Measurements from ENCODE around the gene TPRN. TPM values are rescaled to one million over a fixed set of nuclear protein-coding genes. Genes with fewer than 3 reads are reported as not detected.

TPRN gene
- total and polyA plus RNA-seq, 10 donors = 4.5 to 10.7 (median 7.2) TPM

DNA sequence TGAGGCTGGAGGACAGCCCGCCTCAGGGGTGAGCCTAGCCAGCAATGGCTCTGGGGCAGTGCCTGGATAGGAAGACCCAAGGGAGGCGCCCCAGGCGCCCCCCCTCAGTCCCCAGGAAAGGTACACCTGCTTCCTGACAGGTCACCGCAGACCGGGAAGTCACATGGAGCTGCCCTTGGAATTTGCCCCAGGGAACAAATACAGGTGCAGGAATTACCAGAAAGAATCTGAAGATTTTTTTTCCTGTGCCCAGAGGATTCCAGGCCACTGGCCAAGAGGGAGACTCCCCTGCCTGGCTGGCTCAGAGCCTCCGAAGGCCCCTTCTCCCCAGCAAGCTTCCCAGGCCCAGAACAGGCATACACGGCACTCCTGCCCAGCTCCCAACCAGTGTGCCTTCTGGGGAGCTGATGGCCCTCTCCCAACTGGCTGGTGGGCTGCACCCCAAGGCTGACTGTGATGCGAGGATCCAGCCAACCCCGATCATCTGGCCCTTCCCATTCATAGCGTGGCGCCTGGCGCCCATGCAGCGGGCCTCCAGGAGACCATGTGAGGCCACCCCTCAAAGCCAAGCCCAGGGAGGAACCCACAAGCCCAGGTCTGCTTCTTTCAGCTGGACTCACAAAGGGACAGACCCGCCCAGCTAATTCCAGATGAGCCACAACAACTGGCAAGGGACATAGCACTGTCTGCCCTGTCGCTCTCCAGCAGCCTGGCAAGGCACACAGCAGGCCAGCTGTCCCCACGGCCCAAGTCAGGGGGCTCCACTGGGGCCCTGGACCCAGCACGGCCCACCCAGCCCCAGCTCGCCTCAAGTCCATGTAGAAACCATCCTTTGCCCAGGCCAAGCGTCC, 2.3 kb downstream of the TPRN start:
- Histone ChIP-seq H3K4me1 (peaks cover 19 to 74% (median 49%) of the 10 kb centered on the region in 6 donors), H3K27ac (no peak overlapping the region), H3K36me3 (no peaks in the 10 kb centered on the region), H3K27me3 (replicated peaks in 1 of 7) (peaks cover 0 to 9% (median 0%) of the 10 kb centered on the region in 7 donors), H3K4me3 (peak overlapping the region in 1 of 8 donors; percentile 78), H3K9me3 (no peaks in the 10 kb centered on the region)
- DNase-seq = no peak
- intact Hi-C loops (cut with DNase I; ENCODE audit: low total_unique reads) = no loop called here
- whole genome bisulfite sequencing, 5 donors = 79 to 94% (median 84%) methylated on average over 13 to 19 of the region's 19 CpGs
- TF ChIP-seq POLR2AphosphoS5 (IDR thresholded peaks at IDR 0.05) (no peak), POLR2A (IDR thresholded peaks at IDR 0.05) (no peak)
- TF ChIP-seq, protein P1, sequence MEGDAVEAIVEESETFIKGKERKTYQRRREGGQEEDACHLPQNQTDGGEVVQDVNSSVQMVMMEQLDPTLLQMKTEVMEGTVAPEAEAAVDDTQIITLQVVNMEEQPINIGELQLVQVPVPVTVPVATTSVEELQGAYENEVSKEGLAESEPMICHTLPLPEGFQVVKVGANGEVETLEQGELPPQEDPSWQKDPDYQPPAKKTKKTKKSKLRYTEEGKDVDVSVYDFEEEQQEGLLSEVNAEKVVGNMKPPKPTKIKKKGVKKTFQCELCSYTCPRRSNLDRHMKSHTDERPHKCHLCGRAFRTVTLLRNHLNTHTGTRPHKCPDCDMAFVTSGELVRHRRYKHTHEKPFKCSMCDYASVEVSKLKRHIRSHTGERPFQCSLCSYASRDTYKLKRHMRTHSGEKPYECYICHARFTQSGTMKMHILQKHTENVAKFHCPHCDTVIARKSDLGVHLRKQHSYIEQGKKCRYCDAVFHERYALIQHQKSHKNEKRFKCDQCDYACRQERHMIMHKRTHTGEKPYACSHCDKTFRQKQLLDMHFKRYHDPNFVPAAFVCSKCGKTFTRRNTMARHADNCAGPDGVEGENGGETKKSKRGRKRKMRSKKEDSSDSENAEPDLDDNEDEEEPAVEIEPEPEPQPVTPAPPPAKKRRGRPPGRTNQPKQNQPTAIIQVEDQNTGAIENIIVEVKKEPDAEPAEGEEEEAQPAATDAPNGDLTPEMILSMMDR (IDR thresholded peaks at IDR 0.05 in 8 of 11, conservative IDR thresholded peaks at IDR 0.05 in 3 of 11) = no peak

GRCh38 chr9:137195525-137196220, 4.9 kb downstream of the TPRN start:
- H3K4me1 ChIP-seq = peaks cover 8 to 58% (median 32%) of the 10 kb centered on the region in 6 donors
- H3K36me3 ChIP-seq = peaks cover 0 to 19% (median 3%) of the 10 kb centered on the region in 6 donors
- H3K4me3 ChIP-seq = no peak overlapping the region
- no peak overlapping the region for H3K27ac ChIP-seq
- TF ChIP-seq POLR2A (IDR thresholded peaks at IDR 0.05) (no peak), POLR2AphosphoS5 (IDR thresholded peaks at IDR 0.05) (no peak)
- TF ChIP-seq, protein P1 (IDR thresholded peaks at IDR 0.05 in 8 of 11, conservative IDR thresholded peaks at IDR 0.05 in 3 of 11) = no peak
- intact Hi-C loops (cut with DNase I; ENCODE audit: low total_unique reads) = no loop called here
- DNase-seq = no peak
- H3K27me3 ChIP-seq (replicated peaks in 1 of 7) = peaks cover 0 to 9% (median 0%) of the 10 kb centered on the region in 7 donors
- 85 to 94% (median 91%) methylated on average over 12 to 21 of the region's 21 CpGs for whole genome bisulfite sequencing, 5 donors
- no peaks in the 10 kb centered on the region for H3K9me3 ChIP-seq

- intact Hi-C loops (cut with DNase I; ENCODE audit: low total_unique reads) = no loop called here
- 83 to 100% (median 90%) methylated on average over 6 to 10 of the region's 10 CpGs for WGBS, 5 donors
- no peak for DNase-seq
These were observed 5.6 kb downstream of the TPRN start for GRCh38 chr9:137194909-137195308.

More at GRCh38 chr9:137194909-137195308, 5.6 kb downstream of the TPRN start:
- no peaks in the 10 kb centered on the region for H3K9me3 ChIP-seq
- no peak overlapping the region for H3K4me3 ChIP-seq
- no peak overlapping the region for H3K27ac ChIP-seq
- TF ChIP-seq, protein P1 (IDR thresholded peaks at IDR 0.05 in 8 of 11, conservative IDR thresholded peaks at IDR 0.05 in 3 of 11) = no peak
- TF ChIP-seq POLR2A (IDR thresholded peaks at IDR 0.05) = no peak
- TF ChIP-seq POLR2AphosphoS5 (IDR thresholded peaks at IDR 0.05) = no peak
- H3K4me1 ChIP-seq = peaks cover 13 to 66% (median 39%) of the 10 kb centered on the region in 6 donors
- peaks cover 0 to 26% (median 11%) of the 10 kb centered on the region in 6 donors for H3K36me3 ChIP-seq
- peaks cover 0 to 9% (median 0%) of the 10 kb centered on the region in 7 donors for H3K27me3 ChIP-seq (replicated peaks in 1 of 7)
